Measurements from ENCODE around the gene ATP13A4. TPM values are rescaled to one million over a fixed set of nuclear protein-coding genes. Genes with fewer than 3 reads are reported as not detected.

Gene ATP13A4
- total RNA-seq: 1 to 10 TPM; 2.3 to 3.0 TPM
- under 1 TPM in 1 of 2 donors, not detected in 1; 0.25 TPM for polyA plus RNA-seq

GRCh38 chr3:193554811-193555210, at the start of gene ATP13A4:
ATP13A4 (minus strand) TSS chr3:193554895; CDS start chr3:193554799, 96 bp downstream.
- Histone ChIP-seq H3K4me1 (ENCODE audit: insufficient read depth, low read length) (no peaks in the 10 kb centered on the region), H3K4me3 (ENCODE audit: low read length in 2 of 2) (no peak within 1 kb of the TSS), H3K36me3 (ENCODE audit: insufficient read depth, low read length) (no peaks in the 10 kb centered on the region), H3K27ac (ENCODE audit: low read depth, low read length) (no peak within 1 kb of the TSS), H3K9me3 (ENCODE audit: control insufficient read depth in 1 of 2, low read length in 2 of 2) (no peaks in the 10 kb centered on the region), H3K27me3 (ENCODE audit: insufficient read depth, low read length) (no peaks in the 10 kb centered on the region)
- ChIA-PET POLR2A (ENCODE audit: partially characterized antibody) (no interaction called here), CTCF (ENCODE audit: partially characterized antibody) (no interaction called here)
- Mint-ChIP-seq H3K36me3 (no peaks in the 10 kb centered on the region), H3K4me1 (no peaks in the 10 kb centered on the region), H3K4me3 (no peak within 1 kb of the TSS), H3K9me3 (no peaks in the 10 kb centered on the region), H3K27me3 (no peaks in the 10 kb centered on the region), H3K27ac (no peak within 1 kb of the TSS)
- DNase-seq: no peak
- intact Hi-C loops (cut with micrococcal nuclease): no loop called here

GRCh38 chr3:193599393-193599792, 44.7 kb upstream of the ATP13A4 start:
- Mint-ChIP-seq H3K36me3 (peaks cover 12 to 36% of the 10 kb centered on the region in 2 donors), H3K4me1 (peaks cover 44 to 81% (median 62%) of the 10 kb centered on the region in 4 donors), H3K4me3 (no peak overlapping the region), H3K27me3 (no peaks in the 10 kb centered on the region), H3K27ac (peak overlapping the region in 2 of 7 donors; percentile 27 to 52), H3K9me3 (no peaks in the 10 kb centered on the region)
- POLR2A ChIA-PET (ENCODE audit: partially characterized antibody): no interaction called here
- Histone ChIP-seq H3K4me1 (ENCODE audit: insufficient read depth, low read length) (peaks cover 33% of the 10 kb centered on the region), H3K27me3 (ENCODE audit: insufficient read depth, low read length) (no peaks in the 10 kb centered on the region), H3K36me3 (ENCODE audit: insufficient read depth, low read length) (peaks cover 9% of the 10 kb centered on the region), H3K27ac (ENCODE audit: low read depth, low read length) (no peak overlapping the region), H3K9me3 (ENCODE audit: control insufficient read depth in 1 of 2, low read length in 2 of 2) (no peaks in the 10 kb centered on the region), H3K4me3 (ENCODE audit: low read length in 2 of 2) (no peak overlapping the region)
- DNase-seq: no peak
- intact Hi-C loops (cut with micrococcal nuclease): loop anchor here (10.0 kb wide), 1 partner anchor 685 kb away; the partner anchor contains the start of gene MB21D2
- CTCF ChIA-PET (ENCODE audit: partially characterized antibody): interaction anchor here (2.1 kb wide), 1 partner anchor 12 kb away, joined by 7 read pairs; no protein-coding TSS in a partner anchor

DNA sequence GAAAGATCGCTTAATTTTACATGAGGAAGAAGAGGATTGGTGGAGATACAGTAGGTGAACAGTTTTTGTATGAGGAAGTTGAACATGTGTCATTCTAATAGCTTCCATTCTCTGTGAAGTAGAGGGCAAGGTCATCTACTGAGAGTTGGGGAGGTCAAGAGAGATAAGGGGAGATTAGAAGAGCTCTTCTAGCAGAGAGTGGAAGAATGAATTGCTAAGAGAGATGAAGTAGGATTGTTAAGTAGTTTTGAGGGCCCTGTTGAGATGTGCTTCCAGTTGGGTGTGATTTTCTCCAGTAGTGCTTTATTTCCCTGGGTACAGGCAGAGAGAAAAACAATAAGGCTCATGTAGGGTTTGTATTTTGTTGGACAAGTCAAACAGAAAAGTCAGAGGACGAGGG, 43.5 kb upstream of the ATP13A4 start:
- no peak overlapping the region for H3K4me3 Mint-ChIP-seq
- no peaks in the 10 kb centered on the region for H3K9me3 ChIP-seq (ENCODE audit: control insufficient read depth in 1 of 2, low read length in 2 of 2)
- no peak for DNase-seq
- peaks cover 39% of the 10 kb centered on the region for H3K4me1 ChIP-seq (ENCODE audit: insufficient read depth, low read length)
- intact Hi-C loops (cut with micrococcal nuclease): loop anchor here (10.0 kb wide), 1 partner anchor 683 kb away; the partner anchor contains the start of gene MB21D2
- no peak overlapping the region for H3K4me3 ChIP-seq (ENCODE audit: low read length in 2 of 2)
- no peaks in the 10 kb centered on the region for H3K27me3 Mint-ChIP-seq
- no peaks in the 10 kb centered on the region for H3K27me3 ChIP-seq (ENCODE audit: insufficient read depth, low read length)
- H3K27ac ChIP-seq (ENCODE audit: low read depth, low read length): no peak overlapping the region
- H3K36me3 Mint-ChIP-seq: peaks cover 12 to 38% of the 10 kb centered on the region in 2 donors
- CTCF ChIA-PET (ENCODE audit: partially characterized antibody): no interaction called here
- H3K4me1 Mint-ChIP-seq: peaks cover 47 to 80% (median 65%) of the 10 kb centered on the region in 4 donors
- no peaks in the 10 kb centered on the region for H3K9me3 Mint-ChIP-seq
- POLR2A ChIA-PET (ENCODE audit: partially characterized antibody): no interaction called here
- peak overlapping the region in 4 of 7 donors; percentile 6 to 57 (median 30) for H3K27ac Mint-ChIP-seq
- peaks cover 9% of the 10 kb centered on the region for H3K36me3 ChIP-seq (ENCODE audit: insufficient read depth, low read length)

- Mint-ChIP-seq H3K27ac (peak overlapping the region in 6 of 7 donors; percentile 13 to 88 (median 37)), H3K4me3 (peak overlapping the region in 3 of 8 donors; percentile 5 to 67 (median 60)), H3K27me3 (no peaks in the 10 kb centered on the region), H3K4me1 (peaks cover 50 to 84% (median 67%) of the 10 kb centered on the region in 4 donors), H3K9me3 (no peaks in the 10 kb centered on the region), H3K36me3 (peaks cover 12 to 37% of the 10 kb centered on the region in 2 donors)
- Histone ChIP-seq H3K9me3 (ENCODE audit: control insufficient read depth in 1 of 2, low read length in 2 of 2) (no peaks in the 10 kb centered on the region), H3K4me3 (ENCODE audit: low read length in 2 of 2) (no peak overlapping the region), H3K27me3 (ENCODE audit: insufficient read depth, low read length) (no peaks in the 10 kb centered on the region), H3K4me1 (ENCODE audit: insufficient read depth, low read length) (peaks cover 43% of the 10 kb centered on the region), H3K36me3 (ENCODE audit: insufficient read depth, low read length) (peaks cover 9% of the 10 kb centered on the region), H3K27ac (ENCODE audit: low read depth, low read length) (no peak overlapping the region)
- ChIA-PET CTCF (ENCODE audit: partially characterized antibody) (no interaction called here), POLR2A (ENCODE audit: partially characterized antibody) (no interaction called here)
- DNase-seq: no peak
- intact Hi-C loops (cut with micrococcal nuclease): loop anchor here (10.0 kb wide), 1 partner anchor 681 kb away; the partner anchor contains the start of gene MB21D2
Observed at GRCh38 chr3:193595939-193596487, 41.3 kb upstream of the ATP13A4 start.

DNA sequence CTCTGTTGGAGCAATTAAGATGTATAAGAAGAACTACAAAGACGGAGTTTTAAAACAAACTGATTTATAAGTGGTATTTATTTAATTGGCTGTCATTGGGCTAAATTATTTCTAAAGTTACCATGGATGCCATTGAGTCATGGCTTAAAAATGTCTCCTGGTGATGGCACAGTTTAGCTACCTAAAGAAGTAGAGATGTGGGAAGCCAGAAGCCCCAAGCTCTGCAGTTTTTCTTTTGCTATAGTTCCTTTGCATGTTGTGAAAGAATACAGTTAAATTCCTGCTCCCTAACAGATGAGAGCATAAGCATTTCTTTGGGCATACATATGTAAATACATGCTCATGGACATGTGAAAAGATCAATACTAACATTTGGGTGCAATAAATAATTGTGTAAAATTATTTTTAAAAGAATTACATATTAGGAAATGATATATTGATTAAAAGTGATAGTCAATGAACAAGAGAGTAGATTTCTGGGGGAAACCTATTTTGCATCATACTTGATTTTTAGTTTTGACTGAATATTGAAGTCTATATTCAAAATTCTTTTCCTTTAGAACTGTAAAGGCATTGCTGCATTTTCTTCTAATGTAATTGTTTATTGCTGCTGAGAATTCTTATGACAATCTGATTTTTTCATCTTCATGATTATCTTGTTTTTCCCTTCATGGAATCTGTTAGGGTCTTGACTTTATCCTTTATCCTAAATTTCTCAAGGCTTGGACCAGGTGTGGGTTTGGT, 40.4 kb upstream of the ATP13A4 start:
- Mint-ChIP-seq H3K27ac (peak overlapping the region in 6 of 7 donors; percentile 43 to 76 (median 68)), H3K4me1 (peaks cover 45 to 77% (median 62%) of the 10 kb centered on the region in 4 donors), H3K27me3 (no peaks in the 10 kb centered on the region), H3K4me3 (peak overlapping the region; percentile 92 to 99 (median 97)), H3K36me3 (peaks cover 12 to 30% of the 10 kb centered on the region in 2 donors), H3K9me3 (no peaks in the 10 kb centered on the region)
- DNase-seq: no peak
- Histone ChIP-seq H3K4me3 (ENCODE audit: low read length in 2 of 2) (no peak overlapping the region), H3K4me1 (ENCODE audit: insufficient read depth, low read length) (peaks cover 41% of the 10 kb centered on the region), H3K9me3 (ENCODE audit: control insufficient read depth in 1 of 2, low read length in 2 of 2) (no peaks in the 10 kb centered on the region), H3K36me3 (ENCODE audit: insufficient read depth, low read length) (peaks cover 9% of the 10 kb centered on the region), H3K27me3 (ENCODE audit: insufficient read depth, low read length) (no peaks in the 10 kb centered on the region), H3K27ac (ENCODE audit: low read depth, low read length) (no peak overlapping the region)
- CTCF ChIA-PET (ENCODE audit: partially characterized antibody): no interaction called here
- intact Hi-C loops (cut with micrococcal nuclease): loop anchor here (10.0 kb wide), 1 partner anchor 680 kb away; the partner anchor contains the start of gene MB21D2
- POLR2A ChIA-PET (ENCODE audit: partially characterized antibody): no interaction called here

- peak overlapping the region; percentile 76 for H3K27ac ChIP-seq (ENCODE audit: low read depth, low read length)
- peaks cover 5% of the 10 kb centered on the region for H3K36me3 ChIP-seq (ENCODE audit: insufficient read depth, low read length)
- intact Hi-C loops (cut with micrococcal nuclease): loop anchor here (1.0 to 10.0 kb wide), 2 partner anchors 12 to 679 kb away; partner anchors contain the start of gene MB21D2
- no peaks in the 10 kb centered on the region for H3K27me3 Mint-ChIP-seq
- H3K9me3 Mint-ChIP-seq: no peaks in the 10 kb centered on the region
- DNase-seq: peak; percentile 33 to 68 (median 48)
- POLR2A ChIA-PET (ENCODE audit: partially characterized antibody): interaction anchor here (0.8 kb wide), 1 partner anchor 10 kb away, joined by 4 read pairs; no protein-coding TSS in a partner anchor
- H3K4me3 Mint-ChIP-seq: peak overlapping the region; percentile 92 to 99 (median 97)
- H3K36me3 Mint-ChIP-seq: peaks cover 12 to 23% of the 10 kb centered on the region in 2 donors
- H3K4me3 ChIP-seq (ENCODE audit: low read length in 2 of 2): peak overlapping the region; percentile 86 to 88
- H3K9me3 ChIP-seq (ENCODE audit: control insufficient read depth in 1 of 2, low read length in 2 of 2): no peaks in the 10 kb centered on the region
- H3K27ac Mint-ChIP-seq: peak overlapping the region; percentile 92 to 99 (median 98)
- H3K27me3 ChIP-seq (ENCODE audit: insufficient read depth, low read length): no peaks in the 10 kb centered on the region
- CTCF ChIA-PET (ENCODE audit: partially characterized antibody): no interaction called here
- peaks cover 42 to 63% (median 54%) of the 10 kb centered on the region in 4 donors for H3K4me1 Mint-ChIP-seq
- peaks cover 39% of the 10 kb centered on the region for H3K4me1 ChIP-seq (ENCODE audit: insufficient read depth, low read length)
Observed at GRCh38 chr3:193593668-193594030, 39.0 kb upstream of the ATP13A4 start.
